ENCODE data around the gene TMPRSS11E. TPM values are rescaled to one million over a fixed set of nuclear protein-coding genes. Genes with fewer than 3 reads are reported as not detected.

TMPRSS11E gene
- total RNA-seq, 1 donor from 2014 or later: not detected

- Mint-ChIP-seq H3K9me3 (ENCODE audit: low read depth) (peaks cover 6% of the 10 kb centered on the region), H3K4me3 (ENCODE audit: unreplicated experiment) (no peak overlapping the region), H3K27me3 (ENCODE audit: low read depth) (peaks cover 8% of the 10 kb centered on the region), H3K27ac (ENCODE audit: unreplicated experiment) (no peak overlapping the region), H3K36me3 (ENCODE audit: low read depth) (no peaks in the 10 kb centered on the region), H3K4me1 (ENCODE audit: low read depth) (no peaks in the 10 kb centered on the region)
- TF ChIP-seq CTCF (IDR thresholded peaks at IDR 0.05): no peak
- DNase-seq (ENCODE audit: low spot score): no peak
Measured at GRCh38 chr4:68466751-68467150, 19.5 kb downstream of the TMPRSS11E start.

GRCh38 chr4:68469482-68469881 lies 22.2 kb downstream of the TMPRSS11E start:
- DNase-seq (ENCODE audit: low spot score): no peak
- Mint-ChIP-seq H3K4me1 (ENCODE audit: low read depth) (no peaks in the 10 kb centered on the region), H3K4me3 (ENCODE audit: unreplicated experiment) (no peak overlapping the region), H3K36me3 (ENCODE audit: low read depth) (no peaks in the 10 kb centered on the region), H3K9me3 (ENCODE audit: low read depth) (peaks cover 9% of the 10 kb centered on the region), H3K27ac (ENCODE audit: unreplicated experiment) (no peak overlapping the region), H3K27me3 (ENCODE audit: low read depth) (peaks cover 10% of the 10 kb centered on the region)
- no peak for TF ChIP-seq CTCF (IDR thresholded peaks at IDR 0.05)

GRCh38 chr4:68476191-68476590 lies 28.9 kb downstream of the TMPRSS11E start:
- Mint-ChIP-seq H3K27ac (ENCODE audit: unreplicated experiment) (no peak overlapping the region), H3K36me3 (ENCODE audit: low read depth) (no peaks in the 10 kb centered on the region), H3K27me3 (ENCODE audit: low read depth) (peaks cover 2% of the 10 kb centered on the region), H3K9me3 (ENCODE audit: low read depth) (peaks cover 3% of the 10 kb centered on the region), H3K4me3 (ENCODE audit: unreplicated experiment) (no peak overlapping the region), H3K4me1 (ENCODE audit: low read depth) (no peaks in the 10 kb centered on the region)
- no peak for DNase-seq (ENCODE audit: low spot score)
- no peak for TF ChIP-seq CTCF (IDR thresholded peaks at IDR 0.05)

GRCh38 chr4:68489338-68489737 lies 42.1 kb downstream of the TMPRSS11E start:
- Mint-ChIP-seq H3K9me3 (ENCODE audit: low read depth) (no peaks in the 10 kb centered on the region), H3K27ac (ENCODE audit: unreplicated experiment) (no peak overlapping the region), H3K4me1 (ENCODE audit: low read depth) (peaks cover under 1% of the 10 kb centered on the region), H3K27me3 (ENCODE audit: low read depth) (peaks cover 10% of the 10 kb centered on the region), H3K4me3 (ENCODE audit: unreplicated experiment) (no peak overlapping the region), H3K36me3 (ENCODE audit: low read depth) (no peaks in the 10 kb centered on the region)
- no peak for TF ChIP-seq CTCF (IDR thresholded peaks at IDR 0.05)
- no peak for DNase-seq (ENCODE audit: low spot score)

GRCh38 chr4:68490826-68491457 lies 43.7 kb downstream of the TMPRSS11E start:
- H3K36me3 Mint-ChIP-seq (ENCODE audit: low read depth): no peaks in the 10 kb centered on the region
- H3K4me3 Mint-ChIP-seq (ENCODE audit: unreplicated experiment): no peak overlapping the region
- peaks cover 5% of the 10 kb centered on the region for H3K27me3 Mint-ChIP-seq (ENCODE audit: low read depth)
- no peak overlapping the region for H3K27ac Mint-ChIP-seq (ENCODE audit: unreplicated experiment)
- no peak for DNase-seq (ENCODE audit: low spot score)
- H3K4me1 Mint-ChIP-seq (ENCODE audit: low read depth): peaks cover 5% of the 10 kb centered on the region
- no peaks in the 10 kb centered on the region for H3K9me3 Mint-ChIP-seq (ENCODE audit: low read depth)
- TF ChIP-seq CTCF (IDR thresholded peaks at IDR 0.05): no peak

Data from chondrocyte (in vitro differentiated cells).